Fibroblast of skin of abdomen (primary cell): ENCODE measurements around the gene ZSCAN9.

Experiments used
- DNase-seq: peaks from one replicate; pipeline ENCODE4 v3.0.0-alpha.2; 2013

The ZSCAN9 gene

GRCh38 chr6:28220257-28221133, 4.6 kb upstream of the ZSCAN9 start:
- DNase-seq: no peak

GRCh38 chr6:28224131-28225055, 682 bp upstream of the ZSCAN9 start:
- no peak for DNase-seq

- no peak for DNase-seq
These were observed 1.4 kb downstream of the ZSCAN9 start for GRCh38 chr6:28226460-28226859.

GRCh38 chr6:28232785-28233184, 7.7 kb downstream of the ZSCAN9 start:
- DNase-seq: no peak

GRCh38 chr6:28235912-28236452, 10.9 kb downstream of the ZSCAN9 start:
- no peak for DNase-seq

- DNase-seq: no peak
These were observed 14.6 kb downstream of the ZSCAN9 start for GRCh38 chr6:28239636-28240035.

- DNase-seq: no peak
These were observed 15.4 kb downstream of the ZSCAN9 start for GRCh38 chr6:28240471-28240870.

- no peak for DNase-seq
These were observed 18.9 kb downstream of the ZSCAN9 start for GRCh38 chr6:28243946-28244345.

GRCh38 chr6:28245206-28245941, 20.3 kb downstream of the ZSCAN9 start:
- DNase-seq: no peak

- no peak for DNase-seq
These were observed 23.8 kb downstream of the ZSCAN9 start for GRCh38 chr6:28248916-28249315.

GRCh38 chr6:28250747-28251146, 25.7 kb downstream of the ZSCAN9 start:
- no peak for DNase-seq

GRCh38 chr6:28251661-28252008, 26.6 kb downstream of the ZSCAN9 start:
- no peak for DNase-seq

GRCh38 chr6:28252009-28252975, 27.2 kb downstream of the ZSCAN9 start, which contains the start of gene ZKSCAN4:
ZKSCAN4 (minus strand) TSS chr6:28252269; CDS start chr6:28251980, 289 bp downstream.
- peak; percentile 91 for DNase-seq

GRCh38 chr6:28254121-28254519, 29.0 kb downstream of the ZSCAN9 start:
- DNase-seq: no peak

GRCh38 chr6:28257042-28257441, 32.0 kb downstream of the ZSCAN9 start:
- no peak for DNase-seq

GRCh38 chr6:28258877-28259777, 34.1 kb downstream of the ZSCAN9 start, which contains the start of gene NKAPL:
NKAPL (plus strand) TSS chr6:28259297; CDS start chr6:28259372, 75 bp downstream.
- peak; percentile 73 for DNase-seq

- DNase-seq: no peak
These were observed 38.8 kb downstream of the ZSCAN9 start for GRCh38 chr6:28263922-28264321.

GRCh38 chr6:28264834-28265401, 39.8 kb downstream of the ZSCAN9 start:
- DNase-seq: no peak

GRCh38 chr6:28266563-28266961, 41.5 kb downstream of the ZSCAN9 start:
- DNase-seq: no peak
